GM18517 (cell line): ENCODE measurements around the gene BCL11B.

Experiments used
- ATAC-seq: cut with Tn5 transposase; IDR thresholded peaks from one replicate; pipeline ENCODE4 v1.9.1; 2021; ENCODE audit warnings: mild to moderate bottlenecking, moderate library complexity; ENCODE audit not compliant: unreplicated experiment

The BCL11B gene

GRCh38 chr14:99123208-99123870, 148.7 kb downstream of the BCL11B start:
- no peak for ATAC-seq

DNA sequence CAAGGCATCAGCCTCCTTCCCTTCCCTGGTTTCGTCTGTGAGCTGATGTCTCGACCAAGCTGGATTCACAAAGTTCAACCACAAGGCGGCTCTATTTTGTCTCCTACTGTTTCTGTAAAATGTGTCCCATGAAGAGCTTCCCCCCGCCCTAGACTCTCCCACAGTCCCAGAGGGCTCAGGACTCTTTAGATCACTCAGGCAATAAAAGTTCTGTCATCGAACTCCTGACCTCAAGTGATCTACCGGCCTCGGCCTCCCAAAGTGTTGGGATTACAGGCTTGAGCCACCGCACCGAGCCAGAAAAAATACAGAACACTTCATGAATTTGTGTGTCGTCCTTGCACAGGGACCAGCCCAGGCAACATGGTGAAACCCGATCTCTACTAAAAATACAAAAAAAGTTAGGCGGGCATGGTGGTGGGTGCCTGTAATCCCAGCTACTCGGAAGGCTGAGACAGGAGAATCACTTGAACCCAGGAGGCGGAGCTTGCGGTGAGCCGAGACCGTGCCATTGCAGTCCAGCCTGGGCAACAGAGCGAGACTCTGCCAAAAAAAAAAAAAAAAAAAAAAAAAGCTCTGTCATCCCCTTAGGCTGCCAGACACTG, 149.4 kb downstream of the BCL11B start:
- no peak for ATAC-seq

DNA sequence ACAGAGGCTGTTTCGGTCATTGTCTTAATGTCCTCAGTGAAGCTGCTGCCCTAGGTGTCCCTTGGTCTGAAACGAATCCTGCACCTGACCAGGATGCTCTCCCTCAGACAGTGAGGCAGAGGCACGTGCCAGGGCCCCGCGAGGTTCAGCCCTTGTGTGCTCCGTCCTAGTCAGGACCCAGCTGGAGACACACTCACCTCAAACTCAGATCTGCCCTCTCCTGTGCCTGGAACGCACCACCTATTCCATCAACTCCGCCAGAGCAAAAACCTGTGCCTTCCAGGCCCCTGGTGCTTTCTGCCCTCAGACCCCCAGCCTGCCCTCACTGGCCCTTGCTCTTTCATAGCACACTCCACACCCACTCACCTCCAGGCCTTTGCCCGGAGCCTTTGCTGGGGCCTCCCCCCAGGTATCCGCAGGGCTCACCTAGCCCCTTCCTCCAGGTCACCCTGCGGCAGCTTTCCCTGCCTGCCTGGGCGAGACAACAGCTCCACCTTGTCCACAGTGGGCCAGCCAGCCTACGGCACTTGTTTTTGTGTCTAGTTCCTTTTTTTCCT, 150.6 kb downstream of the BCL11B start:
- no peak for ATAC-seq

- ATAC-seq = no peak
Observed at GRCh38 chr14:99120526-99121318, 151.3 kb downstream of the BCL11B start.

GRCh38 chr14:99119554-99120525, 152.2 kb downstream of the BCL11B start:
- no peak for ATAC-seq
